H1 (cell line): ENCODE data around the gene PXN. TPM values are rescaled to one million over a fixed set of nuclear protein-coding genes. Genes with fewer than 3 reads are reported as not detected.

Experiments used
- CTCF ChIA-PET: fragments of 300-600 bp; sonication (Branson Sonifier 250); formaldehyde crosslinking; loops from one replicate; lab custom pipeline; 2021; ENCODE audit not compliant: partially characterized antibody; lab: Charles Lee
- POLR2A ChIA-PET: fragments of 300-600 bp; sonication (Branson Sonifier 250); formaldehyde crosslinking; loops from one replicate; lab custom pipeline; 2021; ENCODE audit warnings: inconsistent platforms; ENCODE audit not compliant: partially characterized antibody; lab: Charles Lee
- DNase-seq, 2 experiments: peaks; one replicate each; pipeline versions ENCODE4 v3.0.0 to v3.0.0-alpha.2; 2010 to 2022; ENCODE audit warnings: low spot score in 2 of 2, low read depth in 1 of 2, mixed read lengths in 1 of 2
- FAIRE-seq: peaks from 2 replicates; lab custom pipeline; 2011; peaks lifted over from hg19 to GRCh38; lab: Jason Lieb, UNC
- H2AFZ ChIP-seq: 2 replicates; pipeline ENCODE4 v1.8.1; 2012; ENCODE audit warnings: low read length, inconsistent platforms
- H2AK5ac ChIP-seq: 2 replicates; pipeline ENCODE4 v1.6.1; 2013; ENCODE audit warnings: low read depth, low read length
- H2BK120ac ChIP-seq: replicated peaks from 2 replicates; pipeline ENCODE3; 2013; ENCODE audit warnings: low read depth, low read length, inconsistent platforms
- H2BK12ac ChIP-seq: 2 replicates; pipeline ENCODE4 v1.6.1; 2013; ENCODE audit warnings: low read depth, low read length
- H2BK15ac ChIP-seq: 2 replicates; pipeline ENCODE4 v1.6.1; 2013; ENCODE audit warnings: low read length
- H2BK20ac ChIP-seq: 2 replicates; pipeline ENCODE4 v1.6.1; 2013; ENCODE audit warnings: low read length
- H2BK5ac ChIP-seq: 2 replicates; pipeline ENCODE4 v1.6.1; 2013; ENCODE audit warnings: low read depth, low read length
- H3K14ac ChIP-seq: 2 replicates; pipeline ENCODE4 v1.6.1; 2013; ENCODE audit warnings: inconsistent platforms; ENCODE audit not compliant: insufficient read length
- H3K18ac ChIP-seq: 2 replicates; pipeline ENCODE4 v1.6.1; 2013; ENCODE audit warnings: low read length; ENCODE audit errors: extremely low read depth
- H3K23ac ChIP-seq: 2 replicates; pipeline ENCODE4 v1.6.1; 2013; ENCODE audit warnings: inconsistent platforms; ENCODE audit not compliant: insufficient read length
- H3K23me2 ChIP-seq: 2 replicates; pipeline ENCODE4 v1.6.1; 2013; ENCODE audit warnings: low read depth, low read length
- H3K27ac ChIP-seq: 2 replicates; pipeline ENCODE4 v1.6.1; 2011; ENCODE audit warnings: low read depth, low read length, inconsistent platforms
- H3K27me3 ChIP-seq, 4 experiments: replicated peaks in 1 of 4; 1 replicate in 1 of 4; 2 replicates in 3 of 4; pipeline versions ENCODE4 v1.6.1 to v1.8.1; 2011 to 2013; ENCODE audit warnings: low read length in 3 of 4, mild to moderate bottlenecking in 3 of 4, inconsistent platforms in 2 of 4, mixed read lengths in 2 of 4, moderate library complexity in 1 of 4; ENCODE audit not compliant: control insufficient read depth in 3 of 4, insufficient read depth in 3 of 4; ENCODE audit errors: extremely low read depth in 1 of 4
- H3K36me3 ChIP-seq, 4 experiments: 2 replicates each; pipeline versions ENCODE4 v1.6.1 to v1.8.1; 2011 to 2013; ENCODE audit warnings: mild to moderate bottlenecking in 4 of 4, low read length in 3 of 4, moderate library complexity in 2 of 4, control low read depth in 1 of 4, inconsistent platforms in 1 of 4; ENCODE audit not compliant: insufficient read depth in 4 of 4, control insufficient read depth in 2 of 4
- H3K4ac ChIP-seq: replicated peaks from 2 replicates; pipeline ENCODE3; 2013; ENCODE audit warnings: low read length, low read depth, mixed read lengths, inconsistent platforms; ENCODE audit not compliant: insufficient read length
- H3K4me1 ChIP-seq, 4 experiments: replicated peaks in 1 of 4; 1 replicate in 1 of 4; 2 replicates in 3 of 4; pipeline versions ENCODE4 v1.6.1 to v1.8.1; 2011 to 2013; ENCODE audit warnings: low read length in 3 of 4, inconsistent platforms in 2 of 4, mixed read lengths in 1 of 4; ENCODE audit not compliant: insufficient read depth in 4 of 4, control insufficient read depth in 3 of 4
- H3K4me2 ChIP-seq, 2 experiments: 2 replicates each; pipeline versions ENCODE4 v1.6.1 to v1.8.1; 2011 to 2013; ENCODE audit warnings: low read depth in 2 of 2, low read length in 2 of 2, control low read depth in 1 of 2, inconsistent platforms in 1 of 2, mild to moderate bottlenecking in 1 of 2; ENCODE audit not compliant: insufficient read depth in 1 of 2
- H3K4me3 ChIP-seq, 4 experiments: fragments of 200-600, 300-600 bp in 1 of 4; sonication (generic), shearing (Covaris generic), sonication (Bioruptor Twin) in 1 of 4; 2 replicates each; pipeline versions ENCODE4 v1.5.1 to v1.8.1; 2011 to 2016; ENCODE audit warnings: low read length in 4 of 4, low read depth in 3 of 4, control low read depth in 2 of 4, inconsistent platforms in 2 of 4, mild to moderate bottlenecking in 2 of 4, mixed read lengths in 1 of 4, moderate library complexity in 1 of 4; ENCODE audit not compliant: insufficient read depth in 2 of 4; ENCODE audit errors: extremely low read depth in 1 of 4
- H3K56ac ChIP-seq: replicated peaks from 2 replicates; pipeline ENCODE3; 2013; ENCODE audit warnings: low read depth, mild to moderate bottlenecking, mixed read lengths, low read length, inconsistent platforms; ENCODE audit not compliant: insufficient read length
- H3K79me1 ChIP-seq: 2 replicates; pipeline ENCODE4 v1.6.1; 2013; ENCODE audit warnings: low read depth, low read length, control low read depth
- H3K79me2 ChIP-seq, 2 experiments: 2 replicates each; pipeline versions ENCODE4 v1.6.1 to v1.8.1; 2012 to 2013; ENCODE audit warnings: low read length in 2 of 2, mild to moderate bottlenecking in 2 of 2, inconsistent platforms in 1 of 2; ENCODE audit not compliant: insufficient read depth in 2 of 2, control insufficient read depth in 1 of 2
- H3K9ac ChIP-seq, 4 experiments: replicated peaks in 1 of 4; 1 replicate in 1 of 4; 2 replicates in 3 of 4; pipeline versions ENCODE4 v1.6.1 to v1.8.1; 2011 to 2013; ENCODE audit warnings: low read depth in 3 of 4, low read length in 3 of 4, control low read depth in 2 of 4, mild to moderate bottlenecking in 2 of 4, moderate library complexity in 2 of 4, inconsistent platforms in 1 of 4; ENCODE audit errors: extremely low read depth in 1 of 4
- H3K9me3 ChIP-seq, 2 experiments: 2 replicates each; pipeline versions ENCODE4 v1.6.1 to v1.8.1; 2012 to 2013; ENCODE audit warnings: mild to moderate bottlenecking in 2 of 2, moderate library complexity in 2 of 2, control low read depth in 1 of 2, inconsistent platforms in 1 of 2, low read depth in 1 of 2, low read length in 1 of 2, mixed read lengths in 1 of 2; ENCODE audit not compliant: insufficient read depth in 2 of 2
- H4K20me1 ChIP-seq, 2 experiments: replicated peaks in 1 of 2; 2 replicates each; pipeline versions ENCODE3 to v1.8.1; 2011 to 2013; ENCODE audit warnings: inconsistent platforms in 2 of 2, low read length in 2 of 2, mild to moderate bottlenecking in 1 of 2; ENCODE audit not compliant: insufficient read depth in 2 of 2, control insufficient read depth in 1 of 2
- H4K5ac ChIP-seq: 2 replicates; pipeline ENCODE4 v1.6.1; 2013; ENCODE audit warnings: low read length, low read depth, mixed read lengths, inconsistent platforms; ENCODE audit not compliant: insufficient read length
- H4K8ac ChIP-seq: 2 replicates; pipeline ENCODE4 v1.8.0; 2013; ENCODE audit warnings: mild to moderate bottlenecking, moderate library complexity, low read length, inconsistent platforms; ENCODE audit not compliant: insufficient read depth; ENCODE audit errors: extremely low read depth
- H4K91ac ChIP-seq: replicated peaks from 2 replicates; pipeline ENCODE3; 2013; ENCODE audit warnings: low read length, mixed read lengths, inconsistent platforms; ENCODE audit not compliant: insufficient read length
- BACH1 ChIP-seq: IDR thresholded peaks from 2 replicates; pipeline ENCODE4 v1.6.1; 2012; ENCODE audit warnings: low read length, improper control_type of control experiment
- EP300 ChIP-seq, 2 experiments: IDR thresholded peaks; 1 replicate in 1 of 2; 2 replicates in 1 of 2; pipeline ENCODE4 v1.6.1; 2011 to 2012; ENCODE audit warnings: low read depth in 2 of 2, low read length in 2 of 2, mild to moderate bottlenecking in 2 of 2, borderline replicate concordance in 1 of 2, inconsistent platforms in 1 of 2, moderate library complexity in 1 of 2
- KDM4A ChIP-seq: IDR thresholded peaks from one replicate; pipeline ENCODE4 v1.7.1; 2012; ENCODE audit warnings: low read depth, mild to moderate bottlenecking, moderate library complexity, low read length, inconsistent platforms; ENCODE audit not compliant: severe bottlenecking
- SUZ12 ChIP-seq: fragments of 200-600 bp; sonication (generic); IDR thresholded peaks from 2 replicates; pipeline ENCODE4 v1.6.1; 2012; ENCODE audit warnings: mild to moderate bottlenecking, inconsistent platforms, low read length, moderate library complexity, mixed read lengths
- TCF12 ChIP-seq: IDR thresholded peaks from 2 replicates; pipeline ENCODE4 v1.6.1; 2011; ENCODE audit warnings: low read depth, mild to moderate bottlenecking, low read length
- WGBS, 2 experiments: shearing (Covaris generic) in 1 of 2; methylation state at CpG; one replicate each; pipeline versions ENCODE4 v1.1.6 to v1.1.7; 2013 to 2015; ENCODE audit warnings: low lambda C conversion rate in 2 of 2, mixed read lengths in 2 of 2, inconsistent platforms in 1 of 2, low coverage in 1 of 2, missing lambda C conversion rate in 1 of 2; ENCODE audit not compliant: insufficient replicate concordance in 2 of 2, insufficient coverage in 1 of 2, insufficient read length in 1 of 2; ENCODE audit errors: extremely low coverage in 1 of 2, missing lambda C conversion rate in 1 of 2; 5-methylcytosine and 5-hydroxymethylcytosine counted together
- polyA plus RNA-seq, 7 experiments: library from polyadenylated mRNA; depleted of rRNA in 3 of 7; stranded (reverse) in 5 of 7; unstranded in 2 of 7; fragments of >200 nt in 5 of 7; fragments of 200-250 nt in 2 of 7; gene quantifications; 1 replicate in 5 of 7; 2 replicates in 1 of 7; 4 replicates in 1 of 7; pipeline versions ENCODE4 v1.2.1 to v1.2.3, GENCODE V29; 2011 to 2013; ENCODE audit warnings: missing spikeins in 2 of 7, mixed read lengths in 2 of 7
- total RNA-seq: library from RNA; stranded (reverse); fragmentation: NEBNext Ultra II Directional; extraction: Animal tissue kit (Norgen Biotek cat#: 25700); gene quantifications from 2 replicates; pipeline ENCODE4 v1.2.1, GENCODE V29; 2021
- TF ChIP-seq, protein P1 (sequence below): IDR thresholded peaks from 2 replicates; pipeline ENCODE4 v1.6.1; 2011; ENCODE audit warnings: low read depth, mild to moderate bottlenecking, low read length; ENCODE audit not compliant: insufficient read depth

The PXN gene
- total and polyA plus RNA-seq, 2 of the 8 experiments (the other 6 are each of a cell fraction or from before 2014, with no cell fraction given): 51.0 to 105 TPM

- no peak overlapping the region for H2BK5ac ChIP-seq
- H3K9me3 ChIP-seq: no peaks in the 10 kb centered on the region
- no peak overlapping the region for H2BK20ac ChIP-seq
- no peak overlapping the region for H3K4me3 ChIP-seq
- H3K23me2 ChIP-seq: no peaks in the 10 kb centered on the region
- H2BK15ac ChIP-seq: no peak overlapping the region
- peaks cover 0 to 72% of the 10 kb centered on the region in 2 experiments; a peak in 3 of 4 replicates for H3K79me2 ChIP-seq
- no peak overlapping the region for H2BK120ac ChIP-seq
- no peak overlapping the region for H2AFZ ChIP-seq
- H4K91ac ChIP-seq: no peak overlapping the region
- POLR2A ChIA-PET: interaction anchor here (67.0 to 88.3 kb wide), 2 partner anchors 18 to 21 kb away, joined by 4270 read pairs; partner anchors contain the start of genes GCN1, PXN, RNU4-1 and RNU4-2
- H4K20me1 ChIP-seq: peaks cover 9 to 29% of the 10 kb centered on the region in 2 experiments
- no peak overlapping the region for H3K14ac ChIP-seq
- H3K79me1 ChIP-seq: peaks cover 13% of the 10 kb centered on the region
- H4K8ac ChIP-seq: no peak overlapping the region
- no peak overlapping the region for H3K9ac ChIP-seq
- CTCF ChIA-PET: interaction anchor here (1.2 to 34.8 kb wide), 4 partner anchors 4 to 48 kb away, joined by 3 to 930 read pairs (median 741); partner anchors contain the start of genes PXN and RPLP0
- H3K18ac ChIP-seq: no peak overlapping the region
- no peak overlapping the region for H3K4me2 ChIP-seq
- no peak for DNase-seq
- H2AK5ac ChIP-seq: no peak overlapping the region
- H3K56ac ChIP-seq: no peak overlapping the region
- no peak overlapping the region for H3K4ac ChIP-seq
- H3K4me1 ChIP-seq: peaks cover 3 to 11% (median 6%) of the 10 kb centered on the region in 4 experiments; a peak in 6 of 7 replicates
- no peak for FAIRE-seq
- no peaks in the 10 kb centered on the region; a peak in 1 of 8 replicates for H3K36me3 ChIP-seq
- no peaks in the 10 kb centered on the region for H3K27me3 ChIP-seq
- H4K5ac ChIP-seq: no peak overlapping the region
- H3K27ac ChIP-seq: no peak overlapping the region
- 0 out of 2 replicates have a peak overlapping the region, but pooled peaks have one; percentile 33 for H2BK12ac ChIP-seq
- peak overlapping the region; percentile 35 for H3K23ac ChIP-seq
- WGBS, 2 experiments: 91% methylated on average over 4 of the region's 4 CpGs; no CpG with 5 or more reads in 1 of the 2 experiments
- TF ChIP-seq BACH1 (no peak), TCF12 (no peak), KDM4A (no peak), SUZ12 (no peak), EP300 (IDR thresholded peaks at IDR 0.05; ENCODE audit: borderline replicate concordance in 1 of 2, low read depth in 2 of 2, low read length in 2 of 2) (no peak)
- TF ChIP-seq, protein P1, sequence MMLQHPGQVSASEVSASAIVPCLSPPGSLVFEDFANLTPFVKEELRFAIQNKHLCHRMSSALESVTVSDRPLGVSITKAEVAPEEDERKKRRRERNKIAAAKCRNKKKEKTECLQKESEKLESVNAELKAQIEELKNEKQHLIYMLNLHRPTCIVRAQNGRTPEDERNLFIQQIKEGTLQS: no peak
These were observed 16.2 kb downstream of the PXN start for GRCh38 chr12:120249266-120249874.
